ENCODE measurements around the gene GABBR2.

GABBR2 gene

GRCh38 chr9:98455256-98456155 is 253.2 kb downstream of the GABBR2 start:
- DNase-seq (ENCODE audit: extremely low read depth in 1 of 2, low read depth in 1 of 2): no peak

DNA sequence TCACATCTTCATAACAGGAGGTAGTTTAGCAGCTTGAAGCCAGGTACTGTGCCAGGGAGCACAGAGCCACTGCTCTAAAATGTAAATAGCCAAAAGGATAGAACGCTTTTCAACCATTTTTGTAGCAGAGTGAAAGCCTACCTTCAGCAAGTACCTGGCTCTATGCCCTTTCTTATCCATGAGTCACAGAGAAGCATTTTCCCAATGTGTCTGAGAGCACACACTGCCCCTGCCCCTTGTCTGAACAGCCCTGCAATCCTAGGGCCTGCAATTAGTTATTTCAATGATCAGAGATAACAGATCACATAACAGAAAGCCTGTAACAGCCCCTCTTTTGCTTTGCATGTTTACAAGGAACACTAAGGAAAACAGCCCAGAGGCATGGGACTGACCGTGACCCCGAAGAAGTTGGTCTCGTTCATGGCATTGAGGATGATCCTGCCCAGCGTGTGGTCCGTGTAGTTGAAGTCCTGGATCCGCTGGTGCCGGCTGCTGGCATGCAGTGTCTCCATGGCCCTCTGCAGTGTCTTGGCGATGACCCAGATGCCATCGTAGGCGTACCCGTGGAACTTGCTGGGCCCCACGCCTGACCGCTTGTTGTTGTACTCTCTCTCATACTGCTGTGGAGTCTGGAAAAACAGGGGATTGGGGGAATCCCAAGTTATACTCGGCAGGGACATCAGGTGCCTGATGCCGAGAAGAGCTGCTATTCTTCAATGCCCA is 255.0 kb downstream of the GABBR2 start:
- DNase-seq (ENCODE audit: extremely low read depth in 1 of 2, low read depth in 1 of 2): no peak

GRCh38 chr9:98451576-98451975 is 257.2 kb downstream of the GABBR2 start:
- DNase-seq (ENCODE audit: extremely low read depth in 1 of 2, low read depth in 1 of 2): no peak

DNA sequence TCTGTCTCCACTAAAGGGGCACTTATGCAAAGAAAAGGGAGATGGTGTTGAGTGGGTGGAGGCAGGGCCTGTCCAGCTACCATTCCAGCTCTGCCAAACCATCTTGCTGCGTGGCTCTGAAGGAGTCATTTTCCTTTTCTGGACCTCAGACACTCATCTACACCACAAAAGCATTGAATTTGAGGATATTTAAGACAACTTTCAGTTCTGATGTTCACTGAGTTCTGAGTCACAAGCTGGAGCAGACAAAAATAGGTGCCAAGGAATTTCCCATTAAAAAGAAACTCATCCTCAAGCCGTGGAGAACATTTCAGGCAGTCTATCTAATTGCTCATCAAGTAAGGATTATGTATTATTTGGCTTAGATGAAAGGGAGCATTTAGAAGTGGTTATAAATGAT is 258.2 kb downstream of the GABBR2 start:
- no peak for DNase-seq (ENCODE audit: extremely low read depth in 1 of 2, low read depth in 1 of 2)

- DNase-seq (ENCODE audit: extremely low read depth in 1 of 2, low read depth in 1 of 2): no peak
These were observed 258.9 kb downstream of the GABBR2 start for GRCh38 chr9:98449871-98450270.

- DNase-seq (ENCODE audit: extremely low read depth in 1 of 2, low read depth in 1 of 2): no peak
These were observed 263.2 kb downstream of the GABBR2 start for GRCh38 chr9:98445576-98445975.

- DNase-seq (ENCODE audit: extremely low read depth in 1 of 2, low read depth in 1 of 2): no peak
These were observed 264.1 kb downstream of the GABBR2 start for GRCh38 chr9:98444601-98445000.

DNA sequence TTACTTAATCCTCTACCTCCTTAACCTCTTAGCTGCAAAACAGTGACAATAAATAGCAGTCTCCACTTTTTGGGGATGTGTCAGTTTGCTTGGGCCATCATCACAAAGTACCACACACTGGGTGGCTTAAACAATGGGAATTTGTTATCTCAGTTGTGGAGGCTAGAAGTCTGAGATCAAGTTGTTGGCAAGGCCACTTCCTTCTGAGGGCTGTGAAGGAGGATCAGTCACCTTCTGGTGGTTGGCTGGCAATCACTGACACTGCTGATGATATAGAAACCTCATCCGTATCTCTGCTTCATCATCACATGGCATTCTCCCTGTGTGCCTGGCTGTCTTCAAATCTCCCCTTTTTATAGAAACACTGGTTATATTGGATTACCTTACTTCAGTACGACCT is 266.2 kb downstream of the GABBR2 start:
- no peak for DNase-seq (ENCODE audit: extremely low read depth in 1 of 2, low read depth in 1 of 2)

DNA sequence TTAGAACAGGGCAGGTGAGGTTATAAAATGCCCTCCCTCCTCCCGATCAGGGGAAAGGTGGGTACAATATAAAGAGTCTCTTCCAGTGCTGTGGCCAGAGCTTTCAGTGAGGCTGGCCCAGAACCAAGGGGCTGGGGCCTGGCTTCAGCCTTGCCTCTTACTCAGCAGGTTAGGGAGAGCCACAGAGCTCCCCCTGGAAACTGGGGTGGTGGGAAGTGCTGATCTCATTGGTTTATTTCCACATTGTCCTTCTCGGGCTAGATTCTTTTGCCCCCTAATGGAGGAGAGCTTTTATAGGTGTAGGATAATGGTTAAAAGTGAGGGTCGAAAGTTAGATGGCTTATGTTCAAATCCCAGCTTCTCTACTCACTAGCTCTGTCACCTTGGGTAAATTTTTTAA is 266.6 kb downstream of the GABBR2 start:
- DNase-seq (ENCODE audit: extremely low read depth in 1 of 2, low read depth in 1 of 2): no peak

GRCh38 chr9:98438666-98439065 is 270.1 kb downstream of the GABBR2 start:
- DNase-seq (ENCODE audit: extremely low read depth in 1 of 2, low read depth in 1 of 2): no peak

DNA sequence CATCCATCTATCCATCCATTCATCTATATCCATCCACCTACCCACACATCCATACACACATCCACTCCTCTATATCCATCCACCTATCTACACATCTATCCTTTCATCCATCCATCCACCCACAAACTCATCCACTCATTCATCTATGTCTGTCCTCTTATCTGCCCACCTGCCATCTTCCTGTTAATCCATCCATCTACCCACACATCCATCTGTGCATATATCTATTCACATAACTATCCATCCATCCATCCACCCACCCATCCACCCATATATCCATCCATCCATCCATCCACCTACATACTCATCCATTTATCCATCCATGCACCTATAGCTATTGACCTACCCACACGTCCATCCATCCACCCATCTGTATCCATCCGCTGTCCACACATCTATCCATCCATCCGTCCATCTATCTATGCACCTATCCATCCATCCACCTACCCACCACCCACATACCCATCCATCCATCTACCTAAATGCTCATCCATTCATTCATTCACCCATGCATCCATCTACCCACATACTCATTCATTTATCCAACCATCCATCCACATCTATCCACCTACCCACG is 271.2 kb downstream of the GABBR2 start:
- DNase-seq (ENCODE audit: extremely low read depth in 1 of 2, low read depth in 1 of 2): no peak

DNA sequence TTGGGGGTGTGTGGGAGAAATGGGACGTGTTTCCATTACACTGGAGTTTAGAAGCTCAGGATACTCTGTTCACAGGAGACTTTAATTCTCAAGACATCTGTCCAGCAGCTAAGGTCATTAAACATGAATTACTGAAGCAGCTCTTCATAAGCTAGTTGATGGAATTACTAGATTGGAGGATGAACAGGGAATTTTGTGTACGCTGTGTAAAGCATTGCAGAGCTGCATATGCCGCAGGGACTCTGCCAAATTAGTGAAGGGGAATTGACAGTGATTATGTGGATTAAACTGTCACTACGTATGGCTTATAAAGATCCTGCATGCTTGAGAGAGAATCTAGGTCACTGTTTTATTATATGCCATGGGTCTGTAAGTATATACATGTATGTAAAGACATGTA is 275.8 kb downstream of the GABBR2 start:
- no peak for DNase-seq (ENCODE audit: extremely low read depth in 1 of 2, low read depth in 1 of 2)

- no peak for DNase-seq (ENCODE audit: extremely low read depth in 1 of 2, low read depth in 1 of 2)
These were observed 276.6 kb downstream of the GABBR2 start for GRCh38 chr9:98432134-98432533.

DNA sequence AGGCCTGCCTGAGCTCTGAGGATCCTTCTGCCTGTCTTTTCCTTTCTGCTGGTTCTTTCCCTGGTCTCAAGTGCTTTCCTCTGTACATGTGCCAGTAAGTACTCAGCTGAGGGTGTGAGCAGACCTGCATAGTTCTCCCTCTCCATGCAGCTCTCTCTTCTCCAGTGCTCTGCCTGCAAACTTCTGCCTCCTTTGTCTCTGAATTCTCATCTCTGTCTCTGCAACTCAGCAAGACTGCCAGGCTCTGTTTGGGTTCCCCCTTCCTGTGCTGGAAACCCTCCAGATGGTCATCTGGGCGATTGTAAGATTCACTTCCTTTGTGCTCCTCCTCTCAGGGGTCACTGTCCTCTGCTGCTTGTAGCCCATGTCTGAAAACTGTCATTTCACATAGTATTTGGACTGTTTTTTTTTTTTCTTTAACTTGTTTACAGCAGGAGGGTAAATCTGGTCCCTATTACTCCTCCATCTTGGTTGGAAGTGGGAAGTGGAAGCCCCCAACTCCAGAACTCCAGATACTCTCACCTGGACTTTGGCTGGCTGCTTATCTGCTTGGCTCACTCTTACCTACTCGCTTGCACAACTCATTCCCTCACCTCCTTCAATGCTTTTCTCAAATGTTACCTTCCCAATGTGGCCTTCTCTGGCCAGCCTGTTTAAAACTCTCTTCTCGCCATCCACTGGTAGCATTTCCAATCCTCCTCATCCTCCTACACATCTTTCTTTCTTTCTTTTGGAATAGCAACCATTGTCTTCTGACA is 278.0 kb downstream of the GABBR2 start:
- no peak for DNase-seq (ENCODE audit: extremely low read depth in 1 of 2, low read depth in 1 of 2)

- DNase-seq (ENCODE audit: extremely low read depth in 1 of 2, low read depth in 1 of 2): no peak
These were observed 279.1 kb downstream of the GABBR2 start for GRCh38 chr9:98429613-98430012.

DNA sequence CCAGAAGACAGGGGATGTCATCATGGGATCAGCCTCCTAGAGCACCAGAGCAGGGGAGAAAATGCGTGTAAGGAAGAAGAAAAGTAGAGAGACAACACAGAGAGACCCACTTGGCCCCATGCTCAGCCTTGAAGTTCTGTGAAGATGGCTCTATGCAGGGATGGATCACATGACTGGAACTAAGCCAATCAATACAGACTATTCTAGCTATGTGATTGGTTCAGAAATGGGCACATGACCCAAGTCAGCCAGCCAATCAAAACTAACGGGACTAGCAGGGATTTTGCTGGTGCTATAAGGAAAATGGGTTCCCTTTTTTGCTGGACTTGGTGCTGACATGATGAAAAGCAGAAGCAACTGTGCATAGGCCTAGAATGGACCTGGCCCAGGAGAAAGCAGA is 280.3 kb downstream of the GABBR2 start:
- no peak for DNase-seq (ENCODE audit: extremely low read depth in 1 of 2, low read depth in 1 of 2)

- no peak for DNase-seq (ENCODE audit: extremely low read depth in 1 of 2, low read depth in 1 of 2)
These were observed 281.2 kb downstream of the GABBR2 start for GRCh38 chr9:98427491-98427890.

DNA sequence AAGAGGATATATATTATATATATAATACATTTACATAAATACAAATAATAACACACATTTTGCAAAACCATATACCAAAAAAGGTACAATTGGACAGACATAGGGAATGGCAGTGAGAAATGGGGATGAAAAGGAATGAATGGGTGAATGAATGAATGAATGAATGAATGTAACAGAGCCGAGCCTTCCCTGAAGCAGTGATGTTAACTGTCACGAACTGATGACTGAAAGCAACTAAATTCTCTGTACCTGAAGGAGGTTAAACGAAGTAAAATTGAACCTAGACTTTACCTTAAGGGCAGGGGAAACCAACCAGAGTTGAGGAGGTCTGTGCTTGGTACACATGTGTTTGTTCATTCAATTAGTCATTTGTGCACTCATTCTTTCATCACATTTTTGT is 283.7 kb downstream of the GABBR2 start:
- no peak for DNase-seq (ENCODE audit: extremely low read depth in 1 of 2, low read depth in 1 of 2)

DNA sequence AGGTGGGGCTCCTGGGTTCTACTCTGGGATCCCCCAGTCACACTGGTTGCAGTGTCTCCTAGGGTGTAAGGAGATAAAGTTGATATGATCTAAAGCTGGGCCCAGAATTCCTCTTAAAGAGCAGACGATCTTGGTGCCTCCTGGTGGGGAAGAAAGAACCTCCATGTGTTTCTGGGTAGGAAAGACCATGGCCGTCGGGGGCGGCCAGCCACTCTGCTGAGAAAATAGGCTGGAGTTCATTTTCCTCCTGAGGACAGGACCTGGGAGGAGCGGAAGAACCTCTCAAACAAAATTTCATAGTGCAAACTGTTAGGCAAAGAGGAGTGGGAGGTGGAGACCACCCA is 289.5 kb downstream of the GABBR2 start:
- DNase-seq (ENCODE audit: extremely low read depth in 1 of 2, low read depth in 1 of 2): no peak

- no peak for DNase-seq (ENCODE audit: extremely low read depth in 1 of 2, low read depth in 1 of 2)
These were observed 290.0 kb downstream of the GABBR2 start for GRCh38 chr9:98418578-98419259.
